PC-9 (cell line): ENCODE results near the gene MRPL49. TPM values are rescaled to one million over a fixed set of nuclear protein-coding genes. Genes with fewer than 3 reads are reported as not detected.

Experiments
- microRNA-seq: library from miRNA; unstranded; fragments of <30 nt; microRNA quantifications from one replicate; pipeline ENCODE4 v1.2.0, GENCODE V29; 2021; ENCODE audit warnings: borderline number of aligned reads, borderline replicate concordance
- total RNA-seq: library from RNA; stranded (reverse); gene quantifications from 2 replicates; pipeline ENCODE4 v1.2.3, GENCODE V29; 2021

MRPL49 gene
- total RNA-seq, 1 experiment from 2014 or later: 95.0 TPM

Small RNAs within 50 kb of the gene (microRNA-seq; reads per million reads assigned to microRNA genes)
- not detected for gene MIR6751

Other genes starting within 250 kb of the MRPL49 start
- gene EHD1, start 243.7 kb upstream of the MRPL49 start, total RNA-seq: 110 and 134 TPM in 2 replicates
- gene ATG2A, start 205.1 kb upstream of the MRPL49 start, total RNA-seq: 48.2 and 53.2 TPM in 2 replicates
- 13.7 and 13.9 TPM in 2 replicates for gene PPP2R5B, start 197.6 kb upstream of the MRPL49 start, total RNA-seq
- gene GPHA2, start 186.4 kb upstream of the MRPL49 start, total RNA-seq: 1.0 and 2.1 TPM in 2 replicates
- 4.5 and 7.1 TPM in 2 replicates for gene MAJIN, start 150.2 kb upstream of the MRPL49 start, total RNA-seq
- 0.46 and 1.2 TPM in 2 replicates for gene BATF2, start 125.3 kb upstream of the MRPL49 start, total RNA-seq
- gene ARL2, start 108.2 kb upstream of the MRPL49 start, total RNA-seq: 97.5 and 106 TPM in 2 replicates
- 38.2 and 40.6 TPM in 2 replicates for gene SNX15, start 94.9 kb upstream of the MRPL49 start, total RNA-seq
- gene SAC3D1, start 81.1 kb upstream of the MRPL49 start, total RNA-seq: 33.9 and 48.0 TPM in 2 replicates
- gene NAALADL1, start 63.8 kb upstream of the MRPL49 start, total RNA-seq: not detected in 2 replicates
- 86.4 and 97.8 TPM in 2 replicates for gene CDCA5, start 38.3 kb upstream of the MRPL49 start, total RNA-seq
- gene ZFPL1, start 38.1 kb upstream of the MRPL49 start, total RNA-seq: 63.6 and 68.2 TPM in 2 replicates
- gene VPS51, start 26.1 kb upstream of the MRPL49 start, total RNA-seq: 113 and 279 TPM in 2 replicates
- gene TM7SF2, start 10.4 kb upstream of the MRPL49 start, total RNA-seq: 49.5 and 72.3 TPM in 2 replicates
- 13.7 and 22.3 TPM in 2 replicates for gene ZNHIT2, start 4.6 kb upstream of the MRPL49 start, total RNA-seq
- gene FAU, start 187 bp upstream of the MRPL49 start, total RNA-seq: 973 and 1,165 TPM in 2 replicates
- gene SYVN1, start 12.2 kb downstream of the MRPL49 start, total RNA-seq: 40.9 and 51.5 TPM in 2 replicates
- gene SPDYC, start 47.9 kb downstream of the MRPL49 start, total RNA-seq: not detected in 2 replicates
- 502 and 559 TPM in 2 replicates for gene CAPN1, start 59.6 kb downstream of the MRPL49 start, total RNA-seq
- gene POLA2, start 139.6 kb downstream of the MRPL49 start, total RNA-seq: 37.1 and 39.3 TPM in 2 replicates
- 17.8 and 20.8 TPM in 2 replicates for gene CDC42EP2, start 192.5 kb downstream of the MRPL49 start, total RNA-seq
- gene DPF2, start 211.5 kb downstream of the MRPL49 start, total RNA-seq: 75.6 and 80.6 TPM in 2 replicates
- 1.7 and 1.8 TPM in 2 replicates for gene TIGD3, start 232.4 kb downstream of the MRPL49 start, total RNA-seq